ENCODE measurements around the gene RBMX. TPM values are rescaled to one million over a fixed set of nuclear protein-coding genes. Genes with fewer than 3 reads are reported as not detected.
"Not testable (repeated sequence)": the region's sequence is repeated elsewhere in the genome, so short reads cannot be mapped to it uniquely, and the experiment has no call there.

Gene RBMX
- 109 TPM for total RNA-seq

- peak; percentile 92 for DNase-seq (ENCODE audit: low spot score)
Measured at GRCh38 chrX:136880452-136881013, at the start of gene RBMX. TSS of gene RBMX (minus strand) at chrX:136880725. CDS start at chrX:136879427, 1,298 bp downstream.

GRCh38 chrX:136921438-136921837 lies 40.9 kb upstream of the RBMX start:
- not testable (repeated sequence) for DNase-seq (ENCODE audit: low spot score)

GRCh38 chrX:136920001-136920400 lies 39.5 kb upstream of the RBMX start:
- no peak for DNase-seq (ENCODE audit: low spot score)

GRCh38 chrX:136916827-136917226 lies 36.3 kb upstream of the RBMX start:
- no peak for DNase-seq (ENCODE audit: low spot score)

GRCh38 chrX:136911661-136912060 lies 31.1 kb upstream of the RBMX start:
- not testable (repeated sequence) for DNase-seq (ENCODE audit: low spot score)

GRCh38 chrX:136911253-136911652 lies 30.7 kb upstream of the RBMX start:
- no peak for DNase-seq (ENCODE audit: low spot score)

GRCh38 chrX:136910565-136911035 lies 30.1 kb upstream of the RBMX start:
- no peak for DNase-seq (ENCODE audit: low spot score)

GRCh38 chrX:136909706-136910564 lies 29.4 kb upstream of the RBMX start:
- DNase-seq (ENCODE audit: low spot score): peak; percentile 89

GRCh38 chrX:136909119-136909705 lies 28.7 kb upstream of the RBMX start:
- DNase-seq (ENCODE audit: low spot score): peak; percentile 75

GRCh38 chrX:136907621-136908020 lies 27.1 kb upstream of the RBMX start:
- no peak for DNase-seq (ENCODE audit: low spot score)

GRCh38 chrX:136906921-136907510 lies 26.5 kb upstream of the RBMX start:
- no peak for DNase-seq (ENCODE audit: low spot score)

GRCh38 chrX:136904067-136904466 lies 23.5 kb upstream of the RBMX start:
- DNase-seq (ENCODE audit: low spot score): not testable (repeated sequence)

- not testable (repeated sequence) for DNase-seq (ENCODE audit: low spot score)
Measured at GRCh38 chrX:136900071-136900470, 19.5 kb upstream of the RBMX start.

- no peak for DNase-seq (ENCODE audit: low spot score)
Measured at GRCh38 chrX:136899221-136899620, 18.7 kb upstream of the RBMX start.

- DNase-seq (ENCODE audit: low spot score): not testable (repeated sequence)
Measured at GRCh38 chrX:136898752-136899151, 18.2 kb upstream of the RBMX start.

GRCh38 chrX:136896121-136896914 lies 15.8 kb upstream of the RBMX start:
- no peak for DNase-seq (ENCODE audit: low spot score)

GRCh38 chrX:136892412-136892811 lies 11.9 kb upstream of the RBMX start:
- DNase-seq (ENCODE audit: low spot score): no peak

GRCh38 chrX:136890596-136890995 lies 10.1 kb upstream of the RBMX start:
- not testable (repeated sequence) for DNase-seq (ENCODE audit: low spot score)

- no peak for DNase-seq (ENCODE audit: low spot score)
Measured at GRCh38 chrX:136889269-136889668, 8.7 kb upstream of the RBMX start.

- peak; percentile 11 for DNase-seq (ENCODE audit: low spot score)
Measured at GRCh38 chrX:136880003-136880451, 498 bp downstream of the RBMX start.

- DNase-seq (ENCODE audit: low spot score): no peak
Measured at GRCh38 chrX:136879001-136879687, 1.4 kb downstream of the RBMX start.
